B cell (primary cell): ENCODE measurements around the gene FOLR3. TPM values are rescaled to one million over a fixed set of nuclear protein-coding genes. Genes with fewer than 3 reads are reported as not detected.
A peak's percentile ranks its signal among the peaks of the same experiment; 100 is the strongest.

ENCODE experiments used
- ATAC-seq: fragments of 200-7000 bp; cut with Tn5 transposase; one replicate; pipeline ENCODE4 v1.10.0; 2021; ENCODE audit warnings: low read depth, mild to moderate bottlenecking, moderate number of reproducible peaks, moderate library complexity
- CTCF ChIA-PET: fragments of 350-600 bp; sonication (Branson Sonifier 250); formaldehyde crosslinking; loops from one replicate; lab custom pipeline; 2021; ENCODE audit warnings: antibody characterized with exemption, inconsistent platforms; lab: Charles Lee
- POLR2A ChIA-PET: fragments of 350-600 bp; sonication (Branson Sonifier 250); formaldehyde crosslinking; loops from one replicate; lab custom pipeline; 2021; ENCODE audit warnings: antibody characterized with exemption; lab: Charles Lee
- DNase-seq: peaks from one replicate; pipeline ENCODE4 v3.0.0; 2013
- H2AFZ ChIP-seq: 2 replicates; pipeline ENCODE4 v1.6.1; 2012; ENCODE audit warnings: mild to moderate bottlenecking, low read depth, low read length; ENCODE audit not compliant: insufficient read depth, poor library complexity, severe bottlenecking
- H3K27ac ChIP-seq, 2 donors: 1 replicate in 1 of 2; 2 replicates in 1 of 2; pipeline ENCODE4 v1.5.1; 2012 to 2013; ENCODE audit warnings: low read length in 2 of 2, mild to moderate bottlenecking in 2 of 2, moderate library complexity in 1 of 2
- H3K27me3 ChIP-seq, 4 experiments: fragments of 200-600 bp in 1 of 4; sonication (generic) in 1 of 4; replicated peaks in 1 of 4; 1 replicate in 2 of 4; 2 replicates in 2 of 4; pipeline versions ENCODE4 v1.6.1 to v1.7.0; 2013 to 2016; ENCODE audit warnings: low read length in 3 of 4, mild to moderate bottlenecking in 2 of 4, mixed read lengths in 1 of 4, moderate library complexity in 1 of 4; ENCODE audit not compliant: insufficient read depth in 4 of 4, control insufficient read depth in 3 of 4; ENCODE audit errors: control extremely low read depth in 1 of 4
- H3K36me3 ChIP-seq, 2 experiments: replicated peaks in 1 of 2; 1 replicate in 1 of 2; 2 replicates in 1 of 2; pipeline versions ENCODE4 v1.6.1 to v1.7.1; 2013; ENCODE audit warnings: low read length in 1 of 2; ENCODE audit not compliant: insufficient read depth in 2 of 2, control insufficient read depth in 1 of 2; ENCODE audit errors: control extremely low read depth in 1 of 2, extremely low read depth in 1 of 2
- H3K4me1 ChIP-seq, 2 donors: fragments of 200-600 bp in 1 of 2; sonication (generic) in 1 of 2; 1 replicate in 1 of 2; 2 replicates in 1 of 2; pipeline versions ENCODE4 v1.5.1 to v1.6.1; 2013 to 2017; ENCODE audit warnings: low read length in 2 of 2; ENCODE audit not compliant: control insufficient read depth in 2 of 2, insufficient read depth in 2 of 2
- H3K4me2 ChIP-seq: replicated peaks from 2 replicates; pipeline ENCODE3; 2012; ENCODE audit warnings: mild to moderate bottlenecking, low read depth, low read length; ENCODE audit not compliant: poor library complexity, severe bottlenecking
- H3K4me3 ChIP-seq, 5 experiments: fragments of 200-600 bp in 1 of 5; sonication (generic) in 1 of 5; 1 replicate in 3 of 5; 2 replicates in 2 of 5; pipeline versions ENCODE4 v1.5.1 to v1.7.0; 2011 to 2016; ENCODE audit warnings: low read length in 4 of 5, mild to moderate bottlenecking in 4 of 5, low read depth in 2 of 5, control low read depth in 1 of 5, moderate library complexity in 1 of 5; ENCODE audit not compliant: insufficient read depth in 1 of 5; ENCODE audit errors: control extremely low read depth in 1 of 5, extremely low read depth in 1 of 5
- H3K79me2 ChIP-seq: fragments of 200-600 bp; sonication (generic); one replicate; pipeline ENCODE4 v1.6.0; 2016; ENCODE audit warnings: low read length; ENCODE audit not compliant: control insufficient read depth, insufficient read depth
- H3K9ac ChIP-seq: fragments of 200-600 bp; sonication (generic); 2 replicates; pipeline ENCODE4 v1.6.1; 2017; ENCODE audit warnings: mild to moderate bottlenecking, low read length, moderate library complexity
- H3K9me3 ChIP-seq, 3 donors: one replicate each; pipeline versions ENCODE4 v1.6.1 to v1.7.1; 2013; ENCODE audit warnings: low read length in 2 of 3; ENCODE audit not compliant: control insufficient read depth in 2 of 3, insufficient read depth in 1 of 3; ENCODE audit errors: control extremely low read depth in 1 of 3
- H4K20me1 ChIP-seq: 2 replicates; pipeline ENCODE4 v1.6.0; 2012; ENCODE audit warnings: mild to moderate bottlenecking, low read length; ENCODE audit not compliant: insufficient read depth, control insufficient read depth, poor library complexity, severe bottlenecking
- H3K27ac Mint-ChIP-seq: one replicate; pipeline ENCODE4 v1.8.0; 2021; ENCODE audit warnings: mixed read lengths
- H3K27me3 Mint-ChIP-seq: one replicate; pipeline ENCODE4 v1.8.0; 2021; ENCODE audit warnings: mixed read lengths
- H3K4me1 Mint-ChIP-seq: one replicate; pipeline ENCODE4 v1.8.0; 2021; ENCODE audit warnings: mixed read lengths
- H3K4me3 Mint-ChIP-seq: one replicate; pipeline ENCODE4 v1.8.0; 2021; ENCODE audit warnings: mixed read lengths
- H3K9me3 Mint-ChIP-seq: one replicate; pipeline ENCODE4 v1.8.0; 2022; ENCODE audit warnings: mixed read lengths; ENCODE audit not compliant: insufficient read depth
- EZH2 ChIP-seq: IDR thresholded peaks from 2 replicates; pipeline ENCODE4 v1.6.1; 2012; ENCODE audit warnings: borderline replicate concordance, low read depth, mild to moderate bottlenecking, moderate library complexity, low read length; ENCODE audit not compliant: insufficient read depth, poor library complexity, severe bottlenecking
- WGBS: methylation state at CpG from one replicate; pipeline ENCODE4 v1.1.5; 2013; ENCODE audit warnings: missing lambda C conversion rate; ENCODE audit not compliant: insufficient coverage; 5-methylcytosine and 5-hydroxymethylcytosine counted together
- intact Hi-C: fragments of 100-400 bp; cut with micrococcal nuclease; formaldehyde crosslinking; loops from one replicate; pipeline ENCODE4 v1.10.0; 2022
- polyA plus RNA-seq: library from polyadenylated mRNA; depleted of rRNA; stranded (reverse); fragments of >200 nt; gene quantifications from 2 replicates; pipeline ENCODE4 v1.2.3, GENCODE V29; 2012
- total RNA-seq, 2 donors: library from RNA; stranded (reverse); fragments of 120-200 nt in 1 of 2; gene quantifications; 1 replicate in 1 of 2; 2 replicates in 1 of 2; pipeline versions ENCODE4 v1.2.3 to v1.2.4, GENCODE V29; 2013 to 2022
- TF ChIP-seq, protein P1 (sequence below): fragments of 200-600 bp; IDR thresholded peaks from one replicate; pipeline ENCODE4 v1.8.0; 2022; ENCODE audit warnings: antibody characterized with exemption, mild to moderate bottlenecking

Gene FOLR3
- total and polyA plus RNA-seq, 2 donors (not counting 1 experiment from before 2014, with no cell fraction given): 0.10 TPM; not detected in 1

DNA sequence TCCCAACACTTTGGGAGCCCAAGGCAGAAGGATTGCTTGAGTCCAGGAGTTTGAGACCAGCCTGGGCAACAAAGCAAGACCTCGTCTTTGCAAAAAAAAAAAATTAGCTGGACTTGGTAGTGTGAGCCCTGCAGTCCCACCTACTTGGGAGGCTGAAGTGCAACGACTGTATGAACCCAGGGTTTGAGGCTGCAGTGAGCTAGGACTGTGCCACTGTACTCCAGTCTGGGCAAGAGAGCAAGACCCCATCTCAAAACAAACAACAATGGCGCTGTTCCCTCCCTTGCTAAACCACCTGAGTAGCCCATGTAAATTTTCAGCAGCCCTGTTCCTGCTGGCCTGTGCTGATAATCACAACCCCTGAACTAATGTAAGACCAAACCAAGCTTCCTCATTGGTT is 35.5 kb upstream of the FOLR3 start:
- no peak overlapping the region for H3K4me3 ChIP-seq

DNA sequence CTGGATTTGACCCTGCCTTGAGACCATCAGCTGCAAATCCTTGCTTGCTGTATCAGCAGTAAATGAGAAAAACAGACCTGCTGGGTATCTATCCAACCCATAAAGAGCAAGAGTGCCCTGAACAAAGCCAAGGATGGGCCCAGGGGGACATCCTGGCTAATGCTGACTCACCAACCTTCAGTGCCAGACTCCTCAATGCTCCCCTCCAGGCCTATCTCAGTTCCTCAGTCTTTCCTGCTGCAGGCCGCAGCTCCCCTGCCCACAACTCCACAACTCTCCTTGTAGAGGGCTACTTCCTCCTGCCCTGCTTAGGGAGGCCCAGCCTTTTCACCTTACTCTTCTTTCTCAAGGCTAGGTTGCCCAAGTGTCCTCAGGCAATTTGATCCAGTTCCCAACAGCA is 35.1 kb upstream of the FOLR3 start:
- intact Hi-C loops: loop anchor here (5.0 kb wide), 1 partner anchor 42 kb away; no protein-coding TSS in a partner anchor
- ATAC-seq (no peak), DNase-seq (no peak)
- no peak overlapping the region for H3K9ac ChIP-seq
- no peak overlapping the region for H2AFZ ChIP-seq
- H3K36me3 ChIP-seq: peaks cover 0 to 46% of the 10 kb centered on the region in 2 experiments
- 33% methylated on average over 1 of the region's 1 CpG for WGBS
- TF ChIP-seq, protein P1, sequence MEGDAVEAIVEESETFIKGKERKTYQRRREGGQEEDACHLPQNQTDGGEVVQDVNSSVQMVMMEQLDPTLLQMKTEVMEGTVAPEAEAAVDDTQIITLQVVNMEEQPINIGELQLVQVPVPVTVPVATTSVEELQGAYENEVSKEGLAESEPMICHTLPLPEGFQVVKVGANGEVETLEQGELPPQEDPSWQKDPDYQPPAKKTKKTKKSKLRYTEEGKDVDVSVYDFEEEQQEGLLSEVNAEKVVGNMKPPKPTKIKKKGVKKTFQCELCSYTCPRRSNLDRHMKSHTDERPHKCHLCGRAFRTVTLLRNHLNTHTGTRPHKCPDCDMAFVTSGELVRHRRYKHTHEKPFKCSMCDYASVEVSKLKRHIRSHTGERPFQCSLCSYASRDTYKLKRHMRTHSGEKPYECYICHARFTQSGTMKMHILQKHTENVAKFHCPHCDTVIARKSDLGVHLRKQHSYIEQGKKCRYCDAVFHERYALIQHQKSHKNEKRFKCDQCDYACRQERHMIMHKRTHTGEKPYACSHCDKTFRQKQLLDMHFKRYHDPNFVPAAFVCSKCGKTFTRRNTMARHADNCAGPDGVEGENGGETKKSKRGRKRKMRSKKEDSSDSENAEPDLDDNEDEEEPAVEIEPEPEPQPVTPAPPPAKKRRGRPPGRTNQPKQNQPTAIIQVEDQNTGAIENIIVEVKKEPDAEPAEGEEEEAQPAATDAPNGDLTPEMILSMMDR: no peak
- no peak for TF ChIP-seq EZH2
- peak overlapping the region in 1 of 2 donors; percentile 96 for H3K27ac ChIP-seq
- peak overlapping the region; percentile 11 for H3K4me2 ChIP-seq
- peaks cover 0 to 8% (median 0%) of the 10 kb centered on the region in 3 donors for H3K9me3 ChIP-seq
- H3K27me3 Mint-ChIP-seq: no peaks in the 10 kb centered on the region
- POLR2A ChIA-PET: interaction anchor here (0.7 kb wide), 1 partner anchor 60 kb away, joined by 3 read pairs; no protein-coding TSS in a partner anchor
- CTCF ChIA-PET: interaction anchor here (0.6 to 4.7 kb wide), 7 partner anchors 10 to 330 kb away, joined by 3 to 37 read pairs (median 4); no protein-coding TSS in a partner anchor
- H4K20me1 ChIP-seq: peaks cover 26% of the 10 kb centered on the region
- H3K27me3 ChIP-seq: no peaks in the 10 kb centered on the region
- H3K4me3 ChIP-seq: no peak overlapping the region
- peak overlapping the region; percentile 10 for H3K27ac Mint-ChIP-seq
- H3K9me3 Mint-ChIP-seq: no peaks in the 10 kb centered on the region
- H3K79me2 ChIP-seq: peaks cover 74% of the 10 kb centered on the region
- peak overlapping the region; percentile 29 for H3K4me3 Mint-ChIP-seq
- H3K4me1 Mint-ChIP-seq: peaks cover 43% of the 10 kb centered on the region
- peaks cover 29 to 37% of the 10 kb centered on the region in 2 donors for H3K4me1 ChIP-seq

More for the DNA sequence above, 35.5 kb upstream of the FOLR3 start:
- intact Hi-C loops: loop anchor here (5.0 kb wide), 1 partner anchor 42 kb away; no protein-coding TSS in a partner anchor
- H3K9ac ChIP-seq: no peak overlapping the region
- DNase-seq (no peak), ATAC-seq (no peak)
- WGBS: 68% methylated on average over 3 of the region's 3 CpGs
- peaks cover 74% of the 10 kb centered on the region for H3K79me2 ChIP-seq
- H3K27ac ChIP-seq: no peak overlapping the region
- H3K27me3 ChIP-seq: no peaks in the 10 kb centered on the region
- Mint-ChIP-seq H3K27me3 (no peaks in the 10 kb centered on the region), H3K4me1 (peaks cover 43% of the 10 kb centered on the region), H3K9me3 (no peaks in the 10 kb centered on the region), H3K27ac (no peak overlapping the region), H3K4me3 (no peak overlapping the region)
- peaks cover 29 to 37% of the 10 kb centered on the region in 2 donors for H3K4me1 ChIP-seq
- H2AFZ ChIP-seq: no peak overlapping the region
- TF ChIP-seq EZH2: no peak
- TF ChIP-seq, protein P1: no peak
- H3K9me3 ChIP-seq: peaks cover 0 to 8% (median 0%) of the 10 kb centered on the region in 3 donors
- POLR2A ChIA-PET: interaction anchor here (0.7 kb wide), 1 partner anchor 59 kb away, joined by 3 read pairs; no protein-coding TSS in a partner anchor
- H3K36me3 ChIP-seq: peaks cover 0 to 51% of the 10 kb centered on the region in 2 experiments
- no peak overlapping the region for H3K4me2 ChIP-seq
- peaks cover 26% of the 10 kb centered on the region for H4K20me1 ChIP-seq
- CTCF ChIA-PET: interaction anchor here (0.9 to 4.7 kb wide), 6 partner anchors 9 to 331 kb away, joined by 3 to 37 read pairs (median 4); no protein-coding TSS in a partner anchor
